Uterus (tissue), 4 donors: ENCODE measurements around the gene R3HDM2. TPM values are rescaled to one million over a fixed set of nuclear protein-coding genes. Genes with fewer than 3 reads are reported as not detected.

Experiments used
- DNase-seq, 2 donors: peaks; one replicate each; pipeline ENCODE4 v3.0.0-alpha.2; 2019 to 2020
- H3K27ac ChIP-seq, 2 donors: fragments of 200-600 bp; sonication (generic); 1 replicate in 1 of 2; 2 replicates in 1 of 2; pipeline ENCODE4 v1.5.1; 2016 to 2018
- H3K27me3 ChIP-seq, 2 donors: fragments of 200-600 bp; sonication (generic); one replicate each; pipeline ENCODE4 v1.5.1; 2018 to 2019; ENCODE audit warnings: control low read depth in 1 of 2
- H3K36me3 ChIP-seq, 2 donors: fragments of 200-600 bp; sonication (generic); one replicate each; pipeline ENCODE4 v1.5.1; 2019; ENCODE audit warnings: control low read depth in 1 of 2
- H3K4me1 ChIP-seq, 2 donors: fragments of 200-600 bp; sonication (generic); one replicate each; pipeline ENCODE4 v1.5.1; 2018 to 2019; ENCODE audit warnings: control low read depth in 1 of 2
- H3K4me3 ChIP-seq, 2 donors: fragments of 200-600 bp; sonication (generic); 1 replicate in 1 of 2; 2 replicates in 1 of 2; pipeline ENCODE4 v1.5.1; 2018 to 2019; ENCODE audit warnings: mild to moderate bottlenecking in 1 of 2
- H3K9me3 ChIP-seq, 2 donors: fragments of 200-600 bp; sonication (generic); one replicate each; pipeline ENCODE4 v1.5.1; 2019; ENCODE audit warnings: control low read depth in 1 of 2
- POLR2A ChIP-seq, 2 donors: fragments of 450-650 bp; IDR thresholded peaks; one replicate each; pipeline ENCODE4 v1.6.1; 2016; ENCODE audit warnings: antibody characterized with exemption in 2 of 2, mild to moderate bottlenecking in 1 of 2, moderate library complexity in 1 of 2
- intact Hi-C: fragments of 100-400 bp; cut with DNase I; formaldehyde crosslinking; loops from one replicate; pipeline ENCODE4 v1.15.1; 2023; ENCODE audit warnings: low total_unique reads
- total RNA-seq, 4 donors: library from RNA; depleted of rRNA in 3 of 4; stranded (reverse); fragments of >200 nt in 3 of 4; gene quantifications; one replicate each; pipeline versions ENCODE4 v1.1.0 to v1.2.4, GENCODE V29; 2014 to 2023
- TF ChIP-seq, protein P1 (sequence below), 4 experiments: fragments of 200-600 bp in 2 of 4; fragments of 450-650 bp in 2 of 4; sonication (generic) in 2 of 4; IDR thresholded peaks; one replicate each; pipeline ENCODE4 v1.5.1; 2016 to 2019; ENCODE audit warnings: antibody characterized with exemption in 4 of 4, mild to moderate bottlenecking in 2 of 4, moderate library complexity in 1 of 4
- donor health status: DM: yes; HTN: yes; CAD: no.

Gene R3HDM2
- total RNA-seq, 4 donors from 2014 or later, result 9.4 to 89.0 (median 34.2) TPM

DNA sequence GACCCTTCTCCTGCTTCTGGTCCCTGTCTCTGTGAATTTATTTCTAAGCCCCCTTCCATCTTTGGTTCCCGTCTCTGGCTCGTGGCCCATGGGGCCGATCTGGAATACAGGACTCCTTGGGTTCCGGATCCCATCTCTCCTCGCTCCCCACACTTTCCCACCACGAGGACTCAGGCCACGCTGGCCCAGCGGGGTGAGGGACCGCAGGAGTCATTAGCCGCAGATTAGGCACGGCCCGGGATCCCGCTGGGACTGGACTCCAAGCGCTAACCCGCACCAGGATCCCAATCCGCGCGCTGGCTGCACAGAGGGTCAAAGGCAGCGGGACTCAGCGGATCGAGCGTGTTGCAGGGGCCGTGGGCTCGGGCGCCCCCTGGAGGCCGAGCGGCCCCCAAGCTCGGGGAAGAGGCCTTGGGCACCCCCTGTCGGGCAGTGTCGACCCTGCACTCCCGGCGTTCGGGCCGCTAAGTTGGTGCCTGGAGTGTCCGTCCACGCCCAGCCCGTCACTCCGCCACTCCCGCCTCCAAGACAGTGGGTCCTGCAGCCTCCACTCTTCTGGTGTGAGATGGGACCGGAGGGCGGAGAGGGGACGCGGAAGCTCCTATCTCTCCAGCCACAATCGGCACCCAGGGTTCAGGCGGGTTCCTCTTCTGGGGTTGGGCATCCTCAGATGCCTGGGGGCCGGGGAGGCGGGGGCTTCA lies 191.8 kb downstream of the R3HDM2 start:
- TF ChIP-seq, protein P1, sequence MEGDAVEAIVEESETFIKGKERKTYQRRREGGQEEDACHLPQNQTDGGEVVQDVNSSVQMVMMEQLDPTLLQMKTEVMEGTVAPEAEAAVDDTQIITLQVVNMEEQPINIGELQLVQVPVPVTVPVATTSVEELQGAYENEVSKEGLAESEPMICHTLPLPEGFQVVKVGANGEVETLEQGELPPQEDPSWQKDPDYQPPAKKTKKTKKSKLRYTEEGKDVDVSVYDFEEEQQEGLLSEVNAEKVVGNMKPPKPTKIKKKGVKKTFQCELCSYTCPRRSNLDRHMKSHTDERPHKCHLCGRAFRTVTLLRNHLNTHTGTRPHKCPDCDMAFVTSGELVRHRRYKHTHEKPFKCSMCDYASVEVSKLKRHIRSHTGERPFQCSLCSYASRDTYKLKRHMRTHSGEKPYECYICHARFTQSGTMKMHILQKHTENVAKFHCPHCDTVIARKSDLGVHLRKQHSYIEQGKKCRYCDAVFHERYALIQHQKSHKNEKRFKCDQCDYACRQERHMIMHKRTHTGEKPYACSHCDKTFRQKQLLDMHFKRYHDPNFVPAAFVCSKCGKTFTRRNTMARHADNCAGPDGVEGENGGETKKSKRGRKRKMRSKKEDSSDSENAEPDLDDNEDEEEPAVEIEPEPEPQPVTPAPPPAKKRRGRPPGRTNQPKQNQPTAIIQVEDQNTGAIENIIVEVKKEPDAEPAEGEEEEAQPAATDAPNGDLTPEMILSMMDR (IDR thresholded peaks at IDR 0.05), result peak; percentile 100
- peak in 1 of 2 donors; percentile 35 for TF ChIP-seq POLR2A (IDR thresholded peaks at IDR 0.05)
- Histone ChIP-seq H3K4me3 (peak overlapping the region; percentile 27 to 37), H3K27ac (no peak overlapping the region), H3K9me3 (no peaks in the 10 kb centered on the region), H3K27me3 (peaks cover 36 to 37% of the 10 kb centered on the region in 2 donors), H3K36me3 (no peaks in the 10 kb centered on the region), H3K4me1 (peaks cover 0 to 27% of the 10 kb centered on the region in 2 donors)
- intact Hi-C loops, result no loop called here
- peak; percentile 81 to 89 for DNase-seq

DNA sequence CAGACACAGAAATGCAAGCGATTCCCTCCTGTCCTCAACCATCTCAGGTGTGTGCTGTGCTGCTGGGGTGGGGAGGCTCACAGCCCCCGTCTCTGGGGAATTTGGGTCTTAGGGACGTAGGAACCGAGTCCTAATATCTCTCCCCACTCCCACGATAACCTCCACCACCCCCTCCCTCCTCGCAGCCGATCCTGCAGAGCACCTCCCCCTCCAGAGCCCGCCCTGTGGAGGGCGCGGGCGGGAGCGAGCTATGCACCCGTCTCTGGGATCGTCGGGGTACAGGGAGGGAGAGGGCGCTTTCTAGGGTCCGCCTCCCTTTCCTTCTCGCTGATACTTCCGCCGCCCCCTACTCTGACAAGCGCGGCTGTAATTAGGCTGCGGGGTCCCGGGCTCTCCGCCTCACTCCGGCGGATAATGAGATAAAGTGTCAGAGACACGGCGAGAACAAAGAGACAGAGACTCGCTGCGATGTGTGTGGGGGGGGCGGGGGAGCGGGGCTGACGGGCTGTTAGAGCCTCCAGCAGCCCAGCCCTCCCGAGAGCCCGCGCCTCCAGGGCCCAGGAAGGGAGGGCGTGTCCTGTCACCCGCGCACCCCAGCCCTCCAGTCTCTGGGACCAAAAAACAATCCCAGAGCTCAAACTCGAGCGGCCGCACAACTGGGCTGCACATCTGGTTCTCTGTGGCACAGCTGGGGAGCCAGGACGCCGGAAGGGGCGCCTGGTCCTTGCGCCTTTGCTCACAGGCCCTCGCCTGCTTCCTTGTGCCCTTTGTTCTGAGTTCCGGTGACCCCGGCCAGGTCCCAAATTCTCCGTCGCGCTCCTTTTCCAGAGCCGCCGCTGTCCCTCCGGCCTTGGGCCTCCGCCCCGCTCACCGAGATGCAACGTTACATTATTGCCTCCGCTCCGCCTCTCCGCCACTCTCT lies 192.7 kb downstream of the R3HDM2 start:
- H3K27ac ChIP-seq, result no peak overlapping the region
- peaks cover 0 to 24% of the 10 kb centered on the region in 2 donors for H3K4me1 ChIP-seq
- H3K36me3 ChIP-seq, result no peaks in the 10 kb centered on the region
- DNase-seq, result peak in 1 of 2 donors; percentile 24
- intact Hi-C loops, result no loop called here
- H3K4me3 ChIP-seq, result peak overlapping the region; percentile 27 to 37
- no peaks in the 10 kb centered on the region for H3K9me3 ChIP-seq
- TF ChIP-seq, protein P1 (IDR thresholded peaks at IDR 0.05), result no peak
- no peak for TF ChIP-seq POLR2A (IDR thresholded peaks at IDR 0.05)
- peaks cover 31 to 34% of the 10 kb centered on the region in 2 donors for H3K27me3 ChIP-seq

DNA sequence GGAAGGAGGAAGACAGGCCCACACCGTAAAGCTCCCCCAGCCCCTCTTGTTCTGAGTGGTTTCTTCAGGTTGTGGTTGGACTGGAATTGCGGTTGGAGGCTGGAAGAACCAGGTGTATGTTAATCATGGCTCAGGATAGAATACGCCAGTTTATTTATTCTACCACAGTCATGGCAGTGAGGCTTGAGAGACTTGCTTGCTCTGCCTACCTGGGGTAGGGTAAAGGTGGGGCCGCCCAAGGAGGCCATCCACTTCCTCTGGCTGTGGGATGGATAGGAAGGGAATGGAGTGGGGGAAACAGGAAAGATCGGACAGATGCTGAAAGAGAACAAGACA lies 193.3 kb downstream of the R3HDM2 start:
- DNase-seq, result no peak
- H3K27ac ChIP-seq, result no peak overlapping the region
- no peak for TF ChIP-seq POLR2A (IDR thresholded peaks at IDR 0.05)
- TF ChIP-seq, protein P1 (IDR thresholded peaks at IDR 0.05), result no peak
- H3K4me1 ChIP-seq, result peaks cover 0 to 18% of the 10 kb centered on the region in 2 donors
- intact Hi-C loops, result no loop called here
- H3K9me3 ChIP-seq, result no peaks in the 10 kb centered on the region
- H3K4me3 ChIP-seq, result no peak overlapping the region
- H3K27me3 ChIP-seq, result peaks cover 25 to 28% of the 10 kb centered on the region in 2 donors
- H3K36me3 ChIP-seq, result no peaks in the 10 kb centered on the region

DNA sequence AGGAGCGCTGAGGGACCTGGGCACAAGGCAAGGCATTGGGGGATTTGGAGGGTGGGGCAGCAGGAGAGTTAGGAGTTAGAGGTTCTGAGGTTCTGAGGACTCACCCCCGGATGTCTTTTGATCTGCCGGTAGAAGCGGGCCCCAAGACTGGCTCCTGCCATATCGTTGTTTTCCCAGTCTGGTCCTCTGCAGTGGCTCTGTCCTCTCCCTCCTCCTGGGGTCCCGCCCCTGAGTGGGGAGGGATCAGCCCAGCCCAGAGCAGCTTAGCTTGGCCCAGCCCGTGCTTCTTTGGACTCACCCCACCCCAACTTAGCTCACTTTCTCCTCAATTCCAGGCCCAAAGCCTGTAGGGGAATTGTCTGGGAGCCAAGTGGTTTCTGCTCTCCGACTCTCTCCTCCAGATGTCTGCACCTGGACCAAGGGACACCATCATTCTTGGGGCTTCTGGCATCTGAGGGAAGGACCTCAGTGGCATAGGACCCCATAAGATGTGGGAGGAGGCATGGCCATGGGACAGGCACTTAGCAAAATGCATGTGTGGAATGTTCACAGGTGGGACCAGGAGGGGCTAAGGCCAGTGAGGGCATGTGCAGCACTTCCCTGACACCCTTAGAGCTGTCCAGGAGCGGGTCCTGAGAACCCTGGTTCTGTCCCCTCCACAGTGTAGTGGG lies 193.8 kb downstream of the R3HDM2 start:
- H3K4me3 ChIP-seq, result no peak overlapping the region
- no peaks in the 10 kb centered on the region for H3K36me3 ChIP-seq
- intact Hi-C loops, result no loop called here
- TF ChIP-seq POLR2A (IDR thresholded peaks at IDR 0.05), result no peak
- TF ChIP-seq, protein P1 (IDR thresholded peaks at IDR 0.05), result no peak
- no peak overlapping the region for H3K27ac ChIP-seq
- H3K27me3 ChIP-seq, result peaks cover 20 to 23% of the 10 kb centered on the region in 2 donors
- H3K4me1 ChIP-seq, result peaks cover 0 to 15% of the 10 kb centered on the region in 2 donors
- no peaks in the 10 kb centered on the region for H3K9me3 ChIP-seq
- DNase-seq, result peak in 1 of 2 donors; percentile 15
